NCI-H345 treated with DMSO at 0.1 percent for 48 hours (cell line): Measurements from ENCODE around the gene HSPA4L.

ENCODE experiments used
- DNase-seq: peaks from one replicate; lab custom pipeline; 2025; ENCODE audit not compliant: unreplicated experiment; lab: John Stamatoyannopoulos, UW

HSPA4L gene

GRCh38 chr4:127856813-127857447 lies 74.8 kb downstream of the HSPA4L start:
- no peak for DNase-seq

- no peak for DNase-seq
Observed at GRCh38 chr4:127857641-127858040, 75.5 kb downstream of the HSPA4L start.

- no peak for DNase-seq
Observed at GRCh38 chr4:127868196-127868595, 86.1 kb downstream of the HSPA4L start.

GRCh38 chr4:127870281-127870680 lies 88.2 kb downstream of the HSPA4L start:
- DNase-seq = no peak

GRCh38 chr4:127870688-127871087 lies 88.6 kb downstream of the HSPA4L start:
- DNase-seq = no peak

- no peak for DNase-seq
Observed at GRCh38 chr4:127875791-127876190, 93.7 kb downstream of the HSPA4L start.

- DNase-seq = peak; percentile 84
Observed at GRCh38 chr4:127880763-127881562, 98.8 kb downstream of the HSPA4L start, which contains the start of gene PLK4. TSS of gene PLK4 (plus strand) at chr4:127880893. CDS start at chr4:127881135, 242 bp downstream.

- no peak for DNase-seq
Observed at GRCh38 chr4:127881563-127881864, 99.4 kb downstream of the HSPA4L start.

GRCh38 chr4:127888559-127888958 lies 106.4 kb downstream of the HSPA4L start:
- no peak for DNase-seq

- no peak for DNase-seq
Observed at GRCh38 chr4:127889903-127890302, 107.8 kb downstream of the HSPA4L start.
